OCI-LY7 (cell line): ENCODE results near the gene VTI1A. TPM values are rescaled to one million over a fixed set of nuclear protein-coding genes. Genes with fewer than 3 reads are reported as not detected.

Source experiments
- BruUV-seq: library from RNA; stranded (reverse); fragments of 400-500 nt; replicated peaks from 2 replicates; lab custom pipeline; 2021; lab: Mats Ljungman, UMichigan
- CTCF ChIA-PET: fragments of 300-600 bp; sonication (Branson Sonifier 250); formaldehyde crosslinking; loops from one replicate; lab custom pipeline; 2022; ENCODE audit warnings: antibody characterized with exemption; ENCODE audit not compliant: unreplicated experiment; lab: Charles Lee
- POLR2A ChIA-PET: fragments of 300-600 bp; sonication (Branson Sonifier 250); formaldehyde crosslinking; loops from one replicate; lab custom pipeline; 2022; ENCODE audit warnings: antibody characterized with exemption; lab: Charles Lee
- DNase-seq: peaks from one replicate; pipeline ENCODE4 v3.0.0-alpha.2; 2015; ENCODE audit warnings: low spot score
- H2AFZ ChIP-seq: fragments of 200-600 bp; sonication (generic), shearing (Covaris generic); 2 replicates; pipeline ENCODE4 v1.6.1; 2014; ENCODE audit warnings: mild to moderate bottlenecking, antibody characterized with exemption, low read length, moderate library complexity
- H3K27ac ChIP-seq: fragments of 200-600 bp; sonication (generic); 2 replicates; pipeline ENCODE4 v1.5.1; 2014; ENCODE audit warnings: mixed run types, low read depth, mild to moderate bottlenecking, moderate library complexity, low read length, inconsistent platforms; ENCODE audit not compliant: poor library complexity, severe bottlenecking
- H3K36me3 ChIP-seq: fragments of 200-600 bp; sonication (generic); 2 replicates; pipeline ENCODE4 v1.6.1; 2014; ENCODE audit warnings: mild to moderate bottlenecking, antibody characterized with exemption, low read length, moderate library complexity, mixed read lengths; ENCODE audit not compliant: insufficient read depth
- H3K4me1 ChIP-seq: fragments of 200-600 bp; sonication (generic); 2 replicates; pipeline ENCODE4 v1.5.1; 2014; ENCODE audit warnings: mild to moderate bottlenecking, low read length; ENCODE audit not compliant: insufficient read depth, poor library complexity, severe bottlenecking
- H3K4me2 ChIP-seq: fragments of 200-600 bp; sonication (generic); 2 replicates; pipeline ENCODE4 v1.6.1; 2014; ENCODE audit warnings: mild to moderate bottlenecking, low read length
- H3K4me3 ChIP-seq: fragments of 200-600 bp; sonication (generic); 2 replicates; pipeline ENCODE4 v1.5.1; 2014; ENCODE audit warnings: mild to moderate bottlenecking, low read depth, low read length; ENCODE audit not compliant: poor library complexity, severe bottlenecking
- H3K79me2 ChIP-seq: fragments of 200-600 bp; sonication (generic); 2 replicates; pipeline ENCODE4 v1.6.1; 2016; ENCODE audit warnings: low read depth, mild to moderate bottlenecking, low read length, moderate library complexity, mixed read lengths; ENCODE audit not compliant: insufficient read depth
- H3K9me2 ChIP-seq: fragments of 200-600 bp; sonication (generic); 2 replicates; pipeline ENCODE4 v1.6.1; 2016; ENCODE audit warnings: mild to moderate bottlenecking, low read length, mixed read lengths; ENCODE audit not compliant: insufficient read depth
- H3K9me3 ChIP-seq: fragments of 200-600 bp; sonication (generic); 2 replicates; pipeline ENCODE4 v1.6.1; 2014; ENCODE audit warnings: mild to moderate bottlenecking, mixed run types, low read length, mixed read lengths
- H4K20me1 ChIP-seq: fragments of 200-600 bp; sonication (generic); 2 replicates; pipeline ENCODE4 v1.6.1; 2014; ENCODE audit warnings: mild to moderate bottlenecking, antibody characterized with exemption, low read length, moderate library complexity, mixed read lengths; ENCODE audit not compliant: insufficient read depth
- CTCF ChIP-seq: fragments of 200-600 bp; sonication (generic); conservative IDR thresholded peaks from 2 replicates; pipeline ENCODE4 v1.5.1; 2014; ENCODE audit warnings: mild to moderate bottlenecking, antibody characterized with exemption, low read length, moderate library complexity, mixed read lengths
- EZH2phosphoT487 ChIP-seq: fragments of 200-600 bp; sonication (generic); IDR thresholded peaks from 2 replicates; pipeline ENCODE4 v1.6.1; 2018; ENCODE audit warnings: low read depth, borderline replicate concordance, mild to moderate bottlenecking, mixed run types, antibody characterized with exemption, low read length, moderate library complexity, mixed read lengths
- intact Hi-C: fragments of 100-400 bp; cut with micrococcal nuclease; formaldehyde crosslinking; loops from one replicate; pipeline ENCODE4 v1.10.0; 2022; ENCODE audit not compliant: unreplicated experiment
- total RNA-seq, 2 experiments: library from RNA; depleted of rRNA in 1 of 2; stranded (reverse); fragments of >200 nt in 1 of 2; shearing (Covaris generic) in 1 of 2; gene quantifications; 2 replicates each; pipeline ENCODE4 v1.2.3, GENCODE V29; 2014 to 2022

VTI1A gene
- total RNA-seq, 2 experiments from 2014 or later, result 39.4 to 45.2 TPM

- no peaks in the 10 kb centered on the region for H3K9me2 ChIP-seq
- no peak overlapping the region for H2AFZ ChIP-seq
- no peak for DNase-seq
- intact Hi-C loops, result no loop called here
- no peaks in the 10 kb centered on the region for H3K4me1 ChIP-seq
- no peaks in the 10 kb centered on the region for H3K36me3 ChIP-seq
- BruUV-seq, result no TSS peak
- no peak for TF ChIP-seq CTCF
- no peak for TF ChIP-seq EZH2phosphoT487
- H3K79me2 ChIP-seq, result no peaks in the 10 kb centered on the region
- H3K9me3 ChIP-seq, result no peaks in the 10 kb centered on the region
- no peak overlapping the region for H3K4me3 ChIP-seq
- POLR2A ChIA-PET, result interaction anchor here (1.2 kb wide), 1 partner anchor 11 kb away, joined by 3 read pairs; no protein-coding TSS in a partner anchor
- no peak overlapping the region for H3K27ac ChIP-seq
- H4K20me1 ChIP-seq, result no peaks in the 10 kb centered on the region
- CTCF ChIA-PET, result no interaction called here
- no peak overlapping the region for H3K4me2 ChIP-seq
Measured at GRCh38 chr10:112831859-112832258, 384.8 kb downstream of the VTI1A start.

GRCh38 chr10:112832361-112832878 is 385.4 kb downstream of the VTI1A start:
- H3K36me3 ChIP-seq, result no peaks in the 10 kb centered on the region
- ChIA-PET CTCF (no interaction called here), POLR2A (interaction anchor here (1.2 kb wide), 1 partner anchor 10 kb away, joined by 3 read pairs; no protein-coding TSS in a partner anchor)
- H4K20me1 ChIP-seq, result no peaks in the 10 kb centered on the region
- intact Hi-C loops, result no loop called here
- H3K4me3 ChIP-seq, result no peak overlapping the region
- no peaks in the 10 kb centered on the region for H3K79me2 ChIP-seq
- no TSS peak for BruUV-seq
- no peak overlapping the region for H3K4me2 ChIP-seq
- no peak overlapping the region for H3K27ac ChIP-seq
- DNase-seq, result no peak
- no peak for TF ChIP-seq CTCF
- TF ChIP-seq EZH2phosphoT487, result no peak
- no peaks in the 10 kb centered on the region for H3K4me1 ChIP-seq
- no peaks in the 10 kb centered on the region for H3K9me2 ChIP-seq
- no peaks in the 10 kb centered on the region for H3K9me3 ChIP-seq
- H2AFZ ChIP-seq, result no peak overlapping the region

- Histone ChIP-seq H2AFZ (no peak overlapping the region), H3K9me3 (no peaks in the 10 kb centered on the region), H3K4me2 (no peak overlapping the region), H3K4me3 (no peak overlapping the region), H3K27ac (no peak overlapping the region), H3K9me2 (no peaks in the 10 kb centered on the region), H3K79me2 (no peaks in the 10 kb centered on the region), H3K4me1 (no peaks in the 10 kb centered on the region), H3K36me3 (no peaks in the 10 kb centered on the region), H4K20me1 (no peaks in the 10 kb centered on the region)
- TF ChIP-seq EZH2phosphoT487 (no peak), CTCF (no peak)
- intact Hi-C loops, result no loop called here
- CTCF ChIA-PET, result no interaction called here
- BruUV-seq, result no TSS peak
- POLR2A ChIA-PET, result no interaction called here
- DNase-seq, result no peak
Measured at GRCh38 chr10:112832959-112833358, 385.9 kb downstream of the VTI1A start.
